Endothelial cell of umbilical vein (primary cell): ENCODE measurements around the gene C10orf71. TPM values are rescaled to one million over a fixed set of nuclear protein-coding genes. Genes with fewer than 3 reads are reported as not detected.

ENCODE experiments used
- BruUV-seq: library from RNA; stranded (reverse); fragments of 400-500 nt; replicated peaks from 2 replicates; lab custom pipeline; 2021; lab: Mats Ljungman, UMichigan
- CTCF ChIA-PET: fragments of 300-600, 350-600 bp; sonication (Branson Sonifier 250); formaldehyde crosslinking; loops from one replicate; lab custom pipeline; 2021; ENCODE audit warnings: antibody characterized with exemption, inconsistent platforms; lab: Charles Lee
- POLR2A ChIA-PET: fragments of 300-600, 350-600 bp; sonication (Branson Sonifier 250); formaldehyde crosslinking; loops from one replicate; lab custom pipeline; 2021; ENCODE audit warnings: antibody characterized with exemption, inconsistent platforms; lab: Charles Lee
- DNase-seq: peaks from one replicate; pipeline ENCODE4 v3.0.0-alpha.2; 2011; ENCODE audit warnings: low read depth, low spot score
- FAIRE-seq: peaks from 2 replicates; lab custom pipeline; 2011; peaks lifted over from hg19 to GRCh38; lab: Jason Lieb, UNC
- H2AFZ ChIP-seq: 2 replicates; pipeline ENCODE4 v1.6.0; 2012; ENCODE audit warnings: low read depth, low read length, control low read depth, inconsistent platforms
- H3K27ac ChIP-seq: 2 replicates; pipeline ENCODE4 v1.5.1; 2011; ENCODE audit warnings: low read depth, mild to moderate bottlenecking, control low read depth, low read length, moderate library complexity; ENCODE audit not compliant: insufficient read depth
- H3K27me3 ChIP-seq, 2 experiments: 2 replicates each; pipeline versions ENCODE4 v1.6.0 to v1.6.1; 2011; ENCODE audit warnings: low read length in 2 of 2, mixed read lengths in 1 of 2; ENCODE audit not compliant: control insufficient read depth in 2 of 2, insufficient read depth in 2 of 2
- H3K36me3 ChIP-seq, 2 experiments: 2 replicates in 1 of 2; 3 replicates in 1 of 2; pipeline ENCODE4 v1.5.1; 2011; ENCODE audit warnings: low read length in 2 of 2, mild to moderate bottlenecking in 1 of 2, moderate library complexity in 1 of 2; ENCODE audit not compliant: control insufficient read depth in 2 of 2, insufficient read depth in 2 of 2; ENCODE audit errors: extremely low read depth in 1 of 2
- H3K4me1 ChIP-seq: 3 replicates; pipeline ENCODE4 v1.5.1; 2011; ENCODE audit warnings: mild to moderate bottlenecking, low read length; ENCODE audit not compliant: control insufficient read depth, insufficient read depth; ENCODE audit errors: extremely low read depth
- H3K4me2 ChIP-seq: 2 replicates; pipeline ENCODE4 v1.6.1; 2011; ENCODE audit warnings: low read length, control low read depth, mixed read lengths; ENCODE audit not compliant: insufficient read depth
- H3K4me3 ChIP-seq, 3 experiments: fragments of 200-600 bp in 1 of 3; sonication (generic), shearing (Covaris generic) in 1 of 3; replicated peaks in 1 of 3; 2 replicates each; pipeline ENCODE4 v1.5.1; 2011 to 2016; ENCODE audit warnings: control low read depth in 3 of 3, low read length in 3 of 3, mild to moderate bottlenecking in 2 of 3, inconsistent platforms in 1 of 3, low read depth in 1 of 3, moderate library complexity in 1 of 3; ENCODE audit not compliant: insufficient read depth in 1 of 3
- H3K79me2 ChIP-seq: 2 replicates; pipeline ENCODE4 v1.6.0; 2012; ENCODE audit warnings: low read length, inconsistent platforms; ENCODE audit not compliant: control insufficient read depth, insufficient read depth
- H3K9ac ChIP-seq: replicated peaks from 2 replicates; pipeline ENCODE3; 2011; ENCODE audit warnings: low read length, control low read depth; ENCODE audit not compliant: insufficient read depth; ENCODE audit errors: extremely low read depth
- H3K9me1 ChIP-seq: replicated peaks from 3 replicates; pipeline ENCODE4 v1.6.0; 2011; ENCODE audit warnings: mild to moderate bottlenecking, low read length; ENCODE audit not compliant: control insufficient read depth, insufficient read depth; ENCODE audit errors: extremely low read depth
- H3K9me3 ChIP-seq: replicated peaks from 2 replicates; pipeline ENCODE4 v1.5.1; 2012; ENCODE audit warnings: low read length, inconsistent platforms; ENCODE audit not compliant: control insufficient read depth, insufficient read depth
- H4K20me1 ChIP-seq: replicated peaks from 2 replicates; pipeline ENCODE3; 2011; ENCODE audit warnings: mild to moderate bottlenecking, low read length; ENCODE audit not compliant: control insufficient read depth, insufficient read depth; ENCODE audit errors: extremely low read depth
- EZH2 ChIP-seq: IDR thresholded peaks from 2 replicates; pipeline ENCODE4 v1.6.1; 2012; ENCODE audit warnings: borderline replicate concordance, low read depth, mild to moderate bottlenecking, moderate library complexity, low read length, inconsistent platforms; ENCODE audit not compliant: severe bottlenecking
- FOS ChIP-seq: IDR thresholded peaks from 2 replicates; pipeline ENCODE4 v1.6.1; 2011; ENCODE audit warnings: mild to moderate bottlenecking, low read length, moderate library complexity, borderline replicate concordance; ENCODE audit not compliant: insufficient read depth
- GATA2 ChIP-seq: IDR thresholded peaks from 2 replicates; pipeline ENCODE4 v1.7.0; 2011; ENCODE audit warnings: low read depth, mild to moderate bottlenecking, moderate library complexity, mixed read lengths, low read length; ENCODE audit not compliant: insufficient read length, insufficient read depth
- JUN ChIP-seq: IDR thresholded peaks from 2 replicates; pipeline ENCODE4 v1.6.1; 2011; ENCODE audit warnings: borderline replicate concordance, low read depth; ENCODE audit not compliant: insufficient read length, insufficient read depth
- MYC ChIP-seq: IDR thresholded peaks from one replicate; pipeline ENCODE4 v1.6.1; 2011; ENCODE audit warnings: mild to moderate bottlenecking, low read depth, low read length
- POLR2A ChIP-seq: IDR thresholded peaks from 2 replicates; pipeline ENCODE4 v1.6.1; 2012; ENCODE audit warnings: low read depth, mild to moderate bottlenecking, control low read depth, low read length
- POLR2AphosphoS5 ChIP-seq: IDR thresholded peaks from 2 replicates; pipeline ENCODE4 v1.6.1; 2012; ENCODE audit warnings: low read depth, mild to moderate bottlenecking, control low read depth, low read length, moderate library complexity; ENCODE audit not compliant: insufficient read depth
- dilution Hi-C: fragments of 300-500 bp; cut with MboI; formaldehyde crosslinking; loops from one replicate; pipeline ENCODE4 v1.15.0; 2019; ENCODE audit warnings: low sequenced_read_pairs; ENCODE audit not compliant: extremely low pct_ligation_motif_present
- intact Hi-C: fragments of 100-400 bp; cut with micrococcal nuclease; formaldehyde crosslinking; loops from one replicate; pipeline ENCODE4 v1.10.0; 2022
- polyA plus RNA-seq, 4 experiments: library from polyadenylated mRNA; depleted of rRNA in 3 of 4; stranded (reverse) in 3 of 4; unstranded in 1 of 4; fragments of >200 nt; gene quantifications; 2 replicates each; pipeline versions ENCODE4 v1.2.1 to v1.2.3, GENCODE V29; 2011 to 2012; ENCODE audit warnings: missing spikeins in 1 of 4
- total RNA-seq: library from RNA; stranded (reverse); gene quantifications from 2 replicates; pipeline ENCODE4 v1.2.3, GENCODE V29; 2021
- TF ChIP-seq, protein P1 (sequence below), 2 donors: IDR thresholded peaks; 1 replicate in 1 of 2; 2 replicates in 1 of 2; pipeline ENCODE4 v1.5.1; 2011; ENCODE audit warnings: low read length in 2 of 2, mild to moderate bottlenecking in 2 of 2, moderate library complexity in 2 of 2, control low read depth in 1 of 2, inconsistent platforms in 1 of 2, low read depth in 1 of 2; ENCODE audit not compliant: insufficient read depth in 1 of 2; ENCODE audit errors: extremely low read depth in 1 of 2
- TF ChIP-seq, protein P2 (sequence below): IDR thresholded peaks from 2 replicates; pipeline ENCODE4 v1.6.1; 2011; ENCODE audit not compliant: insufficient read depth, insufficient read length

The C10orf71 gene
- total and polyA plus RNA-seq, 2 donors (not counting 3 experiments of a cell fraction or from before 2014, with no cell fraction given), result not detected

GRCh38 chr10:49290607-49291006 lies 8.4 kb upstream of the C10orf71 start:
- CTCF ChIA-PET, result no interaction called here
- Histone ChIP-seq H3K9ac (no peak overlapping the region), H3K4me2 (no peak overlapping the region), H3K4me3 (no peak overlapping the region), H3K27ac (no peak overlapping the region), H3K9me1 (no peaks in the 10 kb centered on the region), H3K27me3 (no peaks in the 10 kb centered on the region), H3K79me2 (no peaks in the 10 kb centered on the region), H2AFZ (no peak overlapping the region), H3K9me3 (no peaks in the 10 kb centered on the region), H4K20me1 (no peaks in the 10 kb centered on the region), H3K4me1 (no peaks in the 10 kb centered on the region), H3K36me3 (no peaks in the 10 kb centered on the region)
- TF ChIP-seq EZH2, result no peak
- no peak for TF ChIP-seq GATA2
- no peak for TF ChIP-seq POLR2A
- no peak for TF ChIP-seq JUN
- TF ChIP-seq FOS, result no peak
- no peak for TF ChIP-seq MYC
- TF ChIP-seq POLR2AphosphoS5, result no peak
- TF ChIP-seq, protein P1, sequence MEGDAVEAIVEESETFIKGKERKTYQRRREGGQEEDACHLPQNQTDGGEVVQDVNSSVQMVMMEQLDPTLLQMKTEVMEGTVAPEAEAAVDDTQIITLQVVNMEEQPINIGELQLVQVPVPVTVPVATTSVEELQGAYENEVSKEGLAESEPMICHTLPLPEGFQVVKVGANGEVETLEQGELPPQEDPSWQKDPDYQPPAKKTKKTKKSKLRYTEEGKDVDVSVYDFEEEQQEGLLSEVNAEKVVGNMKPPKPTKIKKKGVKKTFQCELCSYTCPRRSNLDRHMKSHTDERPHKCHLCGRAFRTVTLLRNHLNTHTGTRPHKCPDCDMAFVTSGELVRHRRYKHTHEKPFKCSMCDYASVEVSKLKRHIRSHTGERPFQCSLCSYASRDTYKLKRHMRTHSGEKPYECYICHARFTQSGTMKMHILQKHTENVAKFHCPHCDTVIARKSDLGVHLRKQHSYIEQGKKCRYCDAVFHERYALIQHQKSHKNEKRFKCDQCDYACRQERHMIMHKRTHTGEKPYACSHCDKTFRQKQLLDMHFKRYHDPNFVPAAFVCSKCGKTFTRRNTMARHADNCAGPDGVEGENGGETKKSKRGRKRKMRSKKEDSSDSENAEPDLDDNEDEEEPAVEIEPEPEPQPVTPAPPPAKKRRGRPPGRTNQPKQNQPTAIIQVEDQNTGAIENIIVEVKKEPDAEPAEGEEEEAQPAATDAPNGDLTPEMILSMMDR (IDR thresholded peaks at IDR 0.05; ENCODE audit: extremely low read depth in 1 of 2, insufficient read depth in 1 of 2, low read depth in 1 of 2, low read length in 2 of 2), result no peak
- TF ChIP-seq, protein P2, sequence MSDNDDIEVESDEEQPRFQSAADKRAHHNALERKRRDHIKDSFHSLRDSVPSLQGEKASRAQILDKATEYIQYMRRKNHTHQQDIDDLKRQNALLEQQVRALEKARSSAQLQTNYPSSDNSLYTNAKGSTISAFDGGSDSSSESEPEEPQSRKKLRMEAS, result no peak
- dilution Hi-C loops (no loop called here), intact Hi-C loops (no loop called here)
- BruUV-seq, result no TSS peak
- no peak for FAIRE-seq
- no peak for DNase-seq
- POLR2A ChIA-PET, result no interaction called here
